Epithelial cell of proximal tubule (primary cell): ENCODE data around the gene CDC42SE2. TPM values are rescaled to one million over a fixed set of nuclear protein-coding genes. Genes with fewer than 3 reads are reported as not detected.

Source experiments
- DNase-seq: peaks from one replicate; pipeline ENCODE4 v3.0.0-alpha.2; 2011; ENCODE audit warnings: low read depth
- H3K4me3 ChIP-seq: 2 replicates; pipeline ENCODE4 v1.5.1; 2011; ENCODE audit warnings: low read depth, mild to moderate bottlenecking, low read length
- CTCF ChIP-seq: conservative IDR thresholded peaks from 2 replicates; pipeline ENCODE4 v1.5.1; 2012; ENCODE audit warnings: low read depth, mild to moderate bottlenecking, low read length
- total RNA-seq: library from RNA; depleted of rRNA; stranded (reverse); fragments of >200 nt; gene quantifications from 2 replicates; pipeline ENCODE4 v1.2.3, GENCODE V29; 2015

Gene CDC42SE2
- total RNA-seq, 1 donor from 2014 or later, result 40.1 TPM

DNA sequence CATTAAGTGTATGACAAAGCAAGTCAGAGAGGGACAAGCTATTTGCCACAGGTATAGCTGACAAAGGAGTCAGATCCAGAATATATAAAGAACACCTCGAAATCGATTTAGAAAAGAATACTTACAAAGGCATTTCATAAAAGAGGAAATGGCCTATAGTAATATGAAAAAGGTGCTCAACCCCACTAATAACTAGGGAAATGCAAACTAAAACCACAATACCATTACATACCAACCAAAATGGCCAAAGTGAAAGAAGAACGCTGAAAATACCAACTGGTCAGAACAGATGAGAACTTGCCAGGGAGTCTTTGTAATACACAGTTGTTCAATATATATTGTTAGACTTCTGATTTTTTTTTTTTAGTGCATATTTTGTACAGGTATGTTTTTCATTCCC lies 152.9 kb downstream of the CDC42SE2 start:
- DNase-seq, result no peak
- no peak overlapping the region for H3K4me3 ChIP-seq
- no peak for TF ChIP-seq CTCF

- no peak overlapping the region for H3K4me3 ChIP-seq
- peak; percentile 82 for TF ChIP-seq CTCF
- DNase-seq, result no peak
These were observed 153.5 kb downstream of the CDC42SE2 start for GRCh38 chr5:131417240-131417869.

GRCh38 chr5:131418846-131419245 lies 155.0 kb downstream of the CDC42SE2 start:
- DNase-seq, result no peak
- no peak for TF ChIP-seq CTCF
- H3K4me3 ChIP-seq, result no peak overlapping the region

GRCh38 chr5:131419877-131420276 lies 156.0 kb downstream of the CDC42SE2 start:
- no peak for TF ChIP-seq CTCF
- H3K4me3 ChIP-seq, result no peak overlapping the region
- DNase-seq, result no peak

GRCh38 chr5:131423056-131423455 lies 159.2 kb downstream of the CDC42SE2 start:
- TF ChIP-seq CTCF, result peak; percentile 55
- DNase-seq, result no peak
- no peak overlapping the region for H3K4me3 ChIP-seq

DNA sequence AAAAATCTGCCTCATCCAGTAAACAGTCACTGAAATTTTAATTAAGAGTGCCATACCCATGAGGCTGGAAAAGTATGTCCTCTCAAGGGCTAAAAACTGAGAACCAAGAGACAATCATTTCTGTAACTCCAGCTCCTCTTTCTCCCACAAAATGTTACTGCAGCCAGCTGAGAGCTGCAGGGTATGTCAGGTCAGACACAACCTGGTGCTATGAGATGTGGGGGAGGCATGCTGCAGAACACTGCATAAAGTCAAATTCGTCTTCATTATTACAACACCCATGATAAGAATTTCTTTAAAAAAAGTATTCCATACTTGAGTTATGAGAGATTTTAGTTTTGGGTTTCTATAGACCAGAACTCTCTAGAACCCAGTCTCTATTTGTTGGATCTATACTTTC lies 162.2 kb downstream of the CDC42SE2 start:
- no peak for TF ChIP-seq CTCF
- DNase-seq, result no peak
- no peak overlapping the region for H3K4me3 ChIP-seq

DNA sequence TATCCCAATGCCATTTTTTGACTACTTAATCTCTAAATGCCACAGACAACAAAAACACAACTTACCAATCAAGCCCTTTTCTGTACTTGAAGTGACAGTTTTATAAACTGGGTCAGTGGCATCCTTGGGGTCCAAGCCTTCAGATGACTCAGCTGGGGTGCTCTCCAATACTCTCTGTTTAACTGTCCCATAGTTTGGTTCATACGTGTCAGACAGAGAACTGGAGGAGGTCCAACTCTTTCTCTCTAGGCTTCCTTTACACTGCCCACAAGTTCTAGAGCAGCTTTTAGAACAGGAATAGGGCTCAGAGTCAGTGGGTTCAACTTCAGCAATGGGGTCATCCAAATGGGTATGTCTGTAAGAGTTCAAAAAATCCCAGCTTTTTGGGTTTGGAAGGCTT lies 166.9 kb downstream of the CDC42SE2 start:
- no peak for TF ChIP-seq CTCF
- H3K4me3 ChIP-seq, result no peak overlapping the region
- DNase-seq, result no peak
